WTC11 (cell line): ENCODE data around the gene RAI14. TPM values are rescaled to one million over a fixed set of nuclear protein-coding genes. Genes with fewer than 3 reads are reported as not detected.

Experiments used
- ATAC-seq: fragments of 200-7000 bp; cut with Tn5 transposase; 2 replicates; pipeline ENCODE4 v1.10.0; 2021; ENCODE audit warnings: mild to moderate bottlenecking, moderate library complexity
- CTCF ChIA-PET: fragments of 300-600 bp; sonication (Branson Sonifier 250); formaldehyde crosslinking; loops from one replicate; lab custom pipeline; 2021; ENCODE audit warnings: antibody characterized with exemption; lab: Charles Lee
- POLR2A ChIA-PET: fragments of 350-600 bp; sonication (Branson Sonifier 250); formaldehyde crosslinking; loops from one replicate; lab custom pipeline; 2021; ENCODE audit warnings: antibody characterized with exemption; lab: Charles Lee
- DNase-seq: peaks from one replicate; pipeline ENCODE4 v3.0.0; 2021; ENCODE audit warnings: low spot score
- H3K27ac Mint-ChIP-seq: 2 replicates; pipeline ENCODE4 v1.8.0; 2021; ENCODE audit warnings: mixed read lengths
- H3K27me3 Mint-ChIP-seq: 2 replicates; pipeline ENCODE4 v1.8.0; 2021; ENCODE audit warnings: low read depth, mild to moderate bottlenecking, moderate library complexity, mixed read lengths
- H3K36me3 Mint-ChIP-seq: 2 replicates; pipeline ENCODE4 v1.8.0; 2021; ENCODE audit warnings: mixed read lengths
- H3K4me1 Mint-ChIP-seq: 2 replicates; pipeline ENCODE4 v1.8.0; 2022; ENCODE audit warnings: mixed read lengths
- H3K4me3 Mint-ChIP-seq: 2 replicates; pipeline ENCODE4 v1.8.0; 2021; ENCODE audit warnings: mild to moderate bottlenecking, moderate library complexity, mixed read lengths
- H3K9me3 Mint-ChIP-seq: 2 replicates; pipeline ENCODE4 v1.8.0; 2021; ENCODE audit warnings: mixed read lengths
- AFF4 ChIP-seq: sonication (generic); formaldehyde crosslinking; IDR thresholded peaks from 2 replicates; pipeline ENCODE4 v1.8.1; 2023; ENCODE audit warnings: mild to moderate bottlenecking, missing genetic modification reagents, borderline replicate concordance
- CDX4 ChIP-seq: fragments of 250-450 bp; sonication (Bioruptor Pico); IDR thresholded peaks from 2 replicates; pipeline ENCODE4 v1.9.0; 2021; ENCODE audit warnings: moderate library complexity, mild to moderate bottlenecking, inconsistent platforms, borderline replicate concordance
- CREB1 ChIP-seq: sonication (generic); formaldehyde crosslinking; IDR thresholded peaks from 2 replicates; pipeline ENCODE4 v1.8.0; 2023; ENCODE audit warnings: mild to moderate bottlenecking, missing genetic modification reagents
- E2F5 ChIP-seq: sonication (generic); formaldehyde crosslinking; IDR thresholded peaks from 2 replicates; pipeline ENCODE4 v1.8.1; 2022; ENCODE audit warnings: mild to moderate bottlenecking, moderate library complexity, missing genetic modification reagents
- ETV6 ChIP-seq: sonication (generic); formaldehyde crosslinking; IDR thresholded peaks from 2 replicates; pipeline ENCODE4 v1.8.1; 2022; ENCODE audit warnings: mild to moderate bottlenecking, missing genetic modification reagents
- FOXJ3 ChIP-seq: sonication (generic); formaldehyde crosslinking; IDR thresholded peaks from 2 replicates; pipeline ENCODE4 v1.9.0; 2021; ENCODE audit warnings: missing genetic modification reagents, mild to moderate bottlenecking, borderline replicate concordance
- FOXP4 ChIP-seq: sonication (generic); formaldehyde crosslinking; IDR thresholded peaks from 2 replicates; pipeline ENCODE4 v1.8.0; 2022; ENCODE audit warnings: mild to moderate bottlenecking, missing genetic modification reagents
- IRF2 ChIP-seq: sonication (generic); formaldehyde crosslinking; IDR thresholded peaks from 2 replicates; pipeline ENCODE4 v1.8.0; 2022; ENCODE audit warnings: low read depth, missing genetic modification reagents, borderline replicate concordance
- MYBL2 ChIP-seq: sonication (generic); formaldehyde crosslinking; IDR thresholded peaks from 2 replicates; pipeline ENCODE4 v1.8.1; 2023; ENCODE audit warnings: mild to moderate bottlenecking, moderate library complexity, missing genetic modification reagents
- OVOL2 ChIP-seq: fragments of 250-450 bp; sonication (Bioruptor Pico); IDR thresholded peaks from 2 replicates; pipeline ENCODE4 v1.9.0; 2021; ENCODE audit warnings: mild to moderate bottlenecking, borderline replicate concordance
- PRRX2 ChIP-seq: fragments of 250-450 bp; sonication (Bioruptor Pico); IDR thresholded peaks from 2 replicates; pipeline ENCODE4 v1.8.0; 2021; ENCODE audit warnings: mild to moderate bottlenecking
- SMAD4 ChIP-seq: sonication (generic); formaldehyde crosslinking; IDR thresholded peaks from 2 replicates; pipeline ENCODE4 v1.8.0; 2022; ENCODE audit warnings: mild to moderate bottlenecking, missing genetic modification reagents
- SOX15 ChIP-seq: fragments of 250-450 bp; sonication (Bioruptor Pico); IDR thresholded peaks from 2 replicates; pipeline ENCODE4 v1.9.0; 2021; ENCODE audit warnings: mild to moderate bottlenecking
- SP1 ChIP-seq: sonication (generic); formaldehyde crosslinking; conservative IDR thresholded peaks from 2 replicates; pipeline ENCODE4 v1.8.1; 2022; ENCODE audit warnings: missing genetic modification reagents
- STAT6 ChIP-seq: sonication (generic); formaldehyde crosslinking; conservative IDR thresholded peaks from 2 replicates; pipeline ENCODE4 v1.8.1; 2023; ENCODE audit warnings: mild to moderate bottlenecking, low read depth, missing genetic modification reagents, moderate library complexity
- TEAD1 ChIP-seq: sonication (generic); formaldehyde crosslinking; IDR thresholded peaks from 2 replicates; pipeline ENCODE4 v1.8.0; 2022; ENCODE audit warnings: mild to moderate bottlenecking, missing genetic modification reagents
- ZBTB21 ChIP-seq: sonication (generic); formaldehyde crosslinking; IDR thresholded peaks from 2 replicates; pipeline ENCODE4 v1.8.1; 2023; ENCODE audit warnings: mild to moderate bottlenecking, missing genetic modification reagents, borderline replicate concordance
- ZNF263 ChIP-seq: sonication (generic); formaldehyde crosslinking; IDR thresholded peaks from 2 replicates; pipeline ENCODE4 v1.8.1; 2022; ENCODE audit warnings: low read depth, mild to moderate bottlenecking, moderate library complexity, missing genetic modification reagents
- total RNA-seq: library from RNA; stranded (reverse); gene quantifications from 3 replicates; pipeline ENCODE4 v1.2.3, GENCODE V29; 2021
- TF ChIP-seq, protein P1 (sequence below): sonication (generic); formaldehyde crosslinking; IDR thresholded peaks from 2 replicates; pipeline ENCODE4 v1.8.1; 2022; ENCODE audit warnings: missing genetic modification reagents, borderline replicate concordance

Gene RAI14
- total RNA-seq, 1 experiment from 2014 or later: 185 TPM

DNA sequence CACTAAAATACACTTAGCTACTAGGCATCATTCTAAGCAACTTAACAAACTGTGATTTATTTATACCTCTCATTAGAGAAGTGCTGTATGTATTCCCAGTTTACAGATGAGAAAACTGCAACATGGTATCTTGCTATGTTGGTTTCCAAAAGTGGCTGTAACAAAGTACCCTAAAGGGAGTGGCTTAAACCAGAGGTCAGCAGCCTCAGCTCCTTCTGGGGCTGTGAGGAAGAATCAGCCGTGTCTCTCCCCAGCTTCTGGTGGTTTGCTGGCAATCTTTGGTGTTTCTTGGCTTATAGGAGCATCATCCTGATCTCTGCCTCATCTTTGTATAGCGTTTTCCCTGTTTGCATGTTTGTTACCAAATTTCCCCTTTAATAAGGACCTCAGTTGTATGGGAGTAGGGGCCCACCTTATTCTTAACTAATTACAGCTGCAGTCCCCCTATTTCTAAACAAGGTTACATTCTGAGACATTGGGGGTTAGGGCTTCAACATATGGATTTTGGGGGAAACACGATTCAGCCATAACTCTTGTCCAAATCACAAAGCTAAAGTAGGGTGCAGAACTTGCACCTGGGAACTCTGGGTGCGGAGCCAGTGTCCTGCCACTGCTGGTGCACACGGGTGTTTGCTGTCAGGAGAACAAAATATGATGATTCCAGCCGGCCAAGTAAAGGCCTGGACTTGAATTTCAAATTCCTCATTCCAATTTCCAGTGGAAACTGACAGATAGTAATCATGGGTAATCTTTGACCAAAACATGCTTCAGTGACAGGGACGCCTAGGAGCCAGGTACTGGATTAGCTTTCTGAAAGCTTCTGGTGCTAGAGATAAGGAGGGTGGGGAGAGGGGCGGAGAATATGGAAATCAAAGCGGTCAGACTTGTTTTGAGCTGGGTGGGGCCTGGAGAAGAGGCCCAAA lies 43.3 kb downstream of the RAI14 start:
- no peak for TF ChIP-seq CREB1
- TF ChIP-seq ZBTB21 (CRISPR knock-in tag): no peak
- TF ChIP-seq AFF4 (CRISPR knock-in tag): no peak
- TF ChIP-seq ZNF263 (CRISPR knock-in tag): no peak
- TF ChIP-seq TEAD1: no peak
- TF ChIP-seq PRRX2: no peak
- no peak for TF ChIP-seq FOXJ3
- TF ChIP-seq, protein P1, sequence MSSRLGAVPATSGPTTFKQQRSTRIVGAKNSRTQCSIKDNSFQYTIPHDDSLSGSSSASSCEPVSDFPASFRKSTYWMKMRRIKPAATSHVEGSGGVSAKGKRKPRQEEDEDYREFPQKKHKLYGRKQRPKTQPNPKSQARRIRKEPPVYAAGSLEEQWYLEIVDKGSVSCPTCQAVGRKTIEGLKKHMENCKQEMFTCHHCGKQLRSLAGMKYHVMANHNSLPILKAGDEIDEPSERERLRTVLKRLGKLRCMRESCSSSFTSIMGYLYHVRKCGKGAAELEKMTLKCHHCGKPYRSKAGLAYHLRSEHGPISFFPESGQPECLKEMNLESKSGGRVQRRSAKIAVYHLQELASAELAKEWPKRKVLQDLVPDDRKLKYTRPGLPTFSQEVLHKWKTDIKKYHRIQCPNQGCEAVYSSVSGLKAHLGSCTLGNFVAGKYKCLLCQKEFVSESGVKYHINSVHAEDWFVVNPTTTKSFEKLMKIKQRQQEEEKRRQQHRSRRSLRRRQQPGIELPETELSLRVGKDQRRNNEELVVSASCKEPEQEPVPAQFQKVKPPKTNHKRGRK (CRISPR knock-in tag): no peak
- Mint-ChIP-seq H3K36me3 (peaks cover 5% of the 10 kb centered on the region; the same call in 1 of the 2 replicates), H3K9me3 (no peaks in the 10 kb centered on the region), H3K4me1 (peaks cover 80% of the 10 kb centered on the region), H3K27ac (peak overlapping the region; percentile 75), H3K4me3 (peak overlapping the region; percentile 27; the same call in 1 of the 2 replicates), H3K27me3 (no peaks in the 10 kb centered on the region)
- peak; percentile 76 for ATAC-seq
- ChIA-PET CTCF (interaction anchor here (0.8 to 1.6 kb wide), 4 partner anchors 14 to 225 kb away, joined by 3 to 5 read pairs (median 4); no protein-coding TSS in a partner anchor), POLR2A (no interaction called here)
- peak; percentile 43 for DNase-seq

- POLR2A ChIA-PET: no interaction called here
- H3K4me3 Mint-ChIP-seq: peak overlapping the region; percentile 27; the same call in 1 of the 2 replicates
- H3K27ac Mint-ChIP-seq: peak overlapping the region; percentile 75
- H3K27me3 Mint-ChIP-seq: no peaks in the 10 kb centered on the region
- peaks cover 5% of the 10 kb centered on the region; the same call in 1 of the 2 replicates for H3K36me3 Mint-ChIP-seq
- H3K4me1 Mint-ChIP-seq: peaks cover 80% of the 10 kb centered on the region
- ATAC-seq (peak; percentile 4; the same call in 1 of the 2 replicates), DNase-seq (no peak)
- H3K9me3 Mint-ChIP-seq: no peaks in the 10 kb centered on the region
- CTCF ChIA-PET: interaction anchor here (0.9 to 1.6 kb wide), 3 partner anchors 14 to 225 kb away, joined by 3 to 5 read pairs (median 5); no protein-coding TSS in a partner anchor
- TF ChIP-seq OVOL2 (no peak), STAT6 (no peak), SMAD4 (CRISPR knock-in tag) (no peak), ETV6 (no peak), SP1 (CRISPR knock-in tag) (no peak), FOXP4 (CRISPR knock-in tag) (no peak), IRF2 (CRISPR knock-in tag) (no peak), MYBL2 (no peak), ZBTB21 (CRISPR knock-in tag) (no peak), CDX4 (CRISPR knock-in tag) (no peak), E2F5 (CRISPR knock-in tag) (no peak), SOX15 (no peak)
- TF ChIP-seq, protein P1 (CRISPR knock-in tag): no peak
Measured at GRCh38 chr5:34700078-34700452, 43.9 kb downstream of the RAI14 start.
